ENCODE results near the gene ATP10A. TPM values are rescaled to one million over a fixed set of nuclear protein-coding genes. Genes with fewer than 3 reads are reported as not detected.

Gene ATP10A
- total RNA-seq, 1 donor from 2014 or later: 3.2 TPM

GRCh38 chr15:25678500-25678855, 184.6 kb downstream of the ATP10A start:
- DNase-seq (ENCODE audit: extremely low spot score in 2 of 2): no peak
- Histone ChIP-seq H3K4me1 (peaks cover 11% of the 10 kb centered on the region), H3K36me3 (peaks cover 0 to 5% of the 10 kb centered on the region in 2 donors), H3K9me3 (no peaks in the 10 kb centered on the region), H3K27ac (no peak overlapping the region), H3K27me3 (no peaks in the 10 kb centered on the region), H3K4me3 (no peak overlapping the region)
- intact Hi-C loops (cut with DNase I): no loop called here
- no peak for TF ChIP-seq POLR2A (IDR thresholded peaks at IDR 0.05)
- no peak for TF ChIP-seq POLR2AphosphoS5 (IDR thresholded peaks at IDR 0.05; ENCODE audit: insufficient read depth in 1 of 2, low read depth in 1 of 2)
- TF ChIP-seq CTCF (IDR thresholded peaks at IDR 0.05): no peak

- no peaks in the 10 kb centered on the region for H3K9me3 ChIP-seq
- intact Hi-C loops (cut with DNase I): no loop called here
- H3K4me1 ChIP-seq: peaks cover 13% of the 10 kb centered on the region
- no peaks in the 10 kb centered on the region for H3K27me3 ChIP-seq
- H3K36me3 ChIP-seq: peaks cover 0 to 5% of the 10 kb centered on the region in 2 donors
- TF ChIP-seq CTCF (IDR thresholded peaks at IDR 0.05) (no peak), POLR2A (IDR thresholded peaks at IDR 0.05) (no peak), POLR2AphosphoS5 (IDR thresholded peaks at IDR 0.05; ENCODE audit: insufficient read depth in 1 of 2, low read depth in 1 of 2) (no peak)
- DNase-seq (ENCODE audit: extremely low spot score in 2 of 2): no peak
- H3K27ac ChIP-seq: no peak overlapping the region
- H3K4me3 ChIP-seq: no peak overlapping the region
Measured at GRCh38 chr15:25677719-25678499, 185.2 kb downstream of the ATP10A start.

- no peaks in the 10 kb centered on the region for H3K27me3 ChIP-seq
- peaks cover 0 to 5% of the 10 kb centered on the region in 2 donors for H3K36me3 ChIP-seq
- H3K4me1 ChIP-seq: peaks cover 25% of the 10 kb centered on the region
- no peaks in the 10 kb centered on the region for H3K9me3 ChIP-seq
- H3K4me3 ChIP-seq: no peak overlapping the region
- no peak overlapping the region for H3K27ac ChIP-seq
- TF ChIP-seq CTCF (IDR thresholded peaks at IDR 0.05): no peak
- no peak for TF ChIP-seq POLR2A (IDR thresholded peaks at IDR 0.05)
- no peak for TF ChIP-seq POLR2AphosphoS5 (IDR thresholded peaks at IDR 0.05; ENCODE audit: insufficient read depth in 1 of 2, low read depth in 1 of 2)
- no peak for DNase-seq (ENCODE audit: extremely low spot score in 2 of 2)
- intact Hi-C loops (cut with DNase I): no loop called here
Measured at GRCh38 chr15:25676070-25676469, 187.1 kb downstream of the ATP10A start.

GRCh38 chr15:25675396-25675795, 187.7 kb downstream of the ATP10A start:
- no peaks in the 10 kb centered on the region for H3K9me3 ChIP-seq
- TF ChIP-seq POLR2AphosphoS5 (IDR thresholded peaks at IDR 0.05; ENCODE audit: insufficient read depth in 1 of 2, low read depth in 1 of 2) (no peak), CTCF (IDR thresholded peaks at IDR 0.05) (no peak), POLR2A (IDR thresholded peaks at IDR 0.05) (no peak)
- intact Hi-C loops (cut with DNase I): no loop called here
- no peaks in the 10 kb centered on the region for H3K27me3 ChIP-seq
- peaks cover 31% of the 10 kb centered on the region for H3K4me1 ChIP-seq
- no peak for DNase-seq (ENCODE audit: extremely low spot score in 2 of 2)
- H3K27ac ChIP-seq: no peak overlapping the region
- no peak overlapping the region for H3K4me3 ChIP-seq
- H3K36me3 ChIP-seq: peaks cover 0 to 5% of the 10 kb centered on the region in 2 donors

GRCh38 chr15:25674913-25675312, 188.2 kb downstream of the ATP10A start:
- H3K27me3 ChIP-seq: no peaks in the 10 kb centered on the region
- peaks cover 0 to 1% of the 10 kb centered on the region in 2 donors for H3K36me3 ChIP-seq
- H3K9me3 ChIP-seq: no peaks in the 10 kb centered on the region
- TF ChIP-seq CTCF (IDR thresholded peaks at IDR 0.05) (no peak), POLR2A (IDR thresholded peaks at IDR 0.05) (no peak), POLR2AphosphoS5 (IDR thresholded peaks at IDR 0.05; ENCODE audit: insufficient read depth in 1 of 2, low read depth in 1 of 2) (peak in 1 of 2 donors; percentile 54)
- peaks cover 36% of the 10 kb centered on the region for H3K4me1 ChIP-seq
- no peak overlapping the region for H3K27ac ChIP-seq
- H3K4me3 ChIP-seq: no peak overlapping the region
- no peak for DNase-seq (ENCODE audit: extremely low spot score in 2 of 2)
- intact Hi-C loops (cut with DNase I): no loop called here
